ENCODE results near the gene SLITRK1. TPM values are rescaled to one million over a fixed set of nuclear protein-coding genes. Genes with fewer than 3 reads are reported as not detected.

The SLITRK1 gene
- total RNA-seq, 2 experiments from 2014 or later = not detected

DNA sequence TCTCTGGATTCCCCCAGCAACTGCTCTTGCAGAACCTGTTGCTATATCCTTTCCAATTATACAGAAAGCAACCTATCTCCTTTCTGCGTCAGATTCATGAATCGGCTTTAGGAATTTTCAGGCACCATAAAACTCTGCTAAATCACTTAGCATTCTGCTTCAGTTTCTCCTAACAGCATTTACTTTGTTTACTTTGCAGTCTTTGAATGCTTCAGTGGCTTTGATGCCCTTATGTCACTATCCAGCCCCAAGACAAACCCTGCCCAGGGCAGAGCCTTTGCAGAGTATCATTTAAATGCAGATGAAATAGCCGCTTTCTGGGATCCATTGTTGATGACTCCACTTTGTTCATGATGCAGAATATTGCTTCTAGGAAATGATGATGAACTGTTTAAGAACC lies 43.1 kb downstream of the SLITRK1 start:
- Mint-ChIP-seq H3K27me3 (ENCODE audit: low read depth) (no peaks in the 10 kb centered on the region), H3K4me3 (no peak overlapping the region), H3K4me1 (ENCODE audit: low read depth) (no peaks in the 10 kb centered on the region), H3K27ac (no peak overlapping the region), H3K36me3 (ENCODE audit: low read depth) (no peaks in the 10 kb centered on the region), H3K9me3 (ENCODE audit: insufficient read depth) (no peaks in the 10 kb centered on the region)
- POLR2A ChIA-PET = no interaction called here
- no peak for DNase-seq
- no peak for ATAC-seq
- CTCF ChIA-PET = no interaction called here

DNA sequence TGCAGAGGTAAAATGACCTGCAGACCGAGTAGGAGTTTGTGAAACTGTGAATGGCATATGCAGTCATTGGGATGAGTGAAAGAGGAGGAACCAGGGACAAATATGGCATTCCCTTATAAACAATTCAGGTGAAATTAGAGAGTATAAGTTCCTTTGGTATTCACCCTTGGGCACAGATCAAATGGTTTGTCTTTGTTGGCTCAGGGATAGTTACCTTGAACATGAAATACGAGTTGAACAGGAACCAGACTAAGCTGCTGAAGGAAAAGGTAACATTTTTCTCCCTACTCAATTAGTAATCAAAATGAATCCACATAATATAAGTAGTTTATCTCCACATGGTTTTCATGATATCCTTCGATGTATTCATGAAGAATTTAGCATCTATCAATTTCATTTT lies 50.5 kb downstream of the SLITRK1 start:
- no peak for DNase-seq
- Mint-ChIP-seq H3K4me3 (no peak overlapping the region), H3K27ac (no peak overlapping the region), H3K36me3 (ENCODE audit: low read depth) (no peaks in the 10 kb centered on the region), H3K27me3 (ENCODE audit: low read depth) (no peaks in the 10 kb centered on the region), H3K9me3 (ENCODE audit: insufficient read depth) (no peaks in the 10 kb centered on the region), H3K4me1 (ENCODE audit: low read depth) (no peaks in the 10 kb centered on the region)
- ATAC-seq = no peak
- ChIA-PET POLR2A (no interaction called here), CTCF (no interaction called here)

DNA sequence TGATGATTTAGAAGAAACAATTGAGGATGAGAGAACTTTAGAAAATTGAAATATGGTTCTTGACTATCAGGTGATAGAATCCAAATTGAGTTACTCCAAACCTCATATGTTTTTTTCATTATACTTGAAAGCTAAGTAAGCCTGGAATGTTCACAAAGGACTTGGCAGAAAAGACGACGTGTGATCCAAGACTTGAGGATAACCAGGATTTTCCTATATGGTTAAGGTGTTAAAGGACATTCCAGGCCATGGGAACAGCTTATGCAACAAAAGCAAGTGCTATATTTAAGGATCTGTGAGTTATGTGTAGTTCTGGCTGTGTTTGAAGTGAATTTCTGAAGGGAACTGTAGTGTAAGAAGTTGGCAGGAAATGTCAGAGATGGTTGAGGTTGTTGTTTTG lies 52.5 kb downstream of the SLITRK1 start:
- no peaks in the 10 kb centered on the region for H3K9me3 Mint-ChIP-seq (ENCODE audit: insufficient read depth)
- H3K4me3 Mint-ChIP-seq = no peak overlapping the region
- H3K27me3 Mint-ChIP-seq (ENCODE audit: low read depth) = no peaks in the 10 kb centered on the region
- no peak overlapping the region for H3K27ac Mint-ChIP-seq
- ChIA-PET CTCF (no interaction called here), POLR2A (no interaction called here)
- H3K4me1 Mint-ChIP-seq (ENCODE audit: low read depth) = no peaks in the 10 kb centered on the region
- ATAC-seq (no peak), DNase-seq (no peak)
- H3K36me3 Mint-ChIP-seq (ENCODE audit: low read depth) = no peaks in the 10 kb centered on the region

DNA sequence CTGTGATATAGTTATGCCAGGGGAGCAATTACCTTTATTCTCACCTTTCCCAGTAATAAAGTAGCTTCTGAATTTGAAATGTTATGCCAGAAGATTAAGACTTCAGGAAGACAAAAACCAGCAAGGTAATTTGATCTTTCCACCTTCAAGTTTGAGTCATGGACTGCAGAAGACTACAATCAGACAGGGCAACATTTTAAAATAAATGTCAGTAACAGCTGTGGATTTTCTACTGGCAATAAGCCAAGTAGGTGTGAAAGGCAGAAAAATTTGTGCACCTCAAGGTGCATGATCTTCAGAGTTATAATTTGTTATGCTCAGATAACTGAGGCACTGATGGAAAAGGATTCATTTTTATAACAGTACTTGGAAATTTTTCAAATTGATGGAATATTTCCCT lies 54.9 kb downstream of the SLITRK1 start:
- Mint-ChIP-seq H3K27ac (no peak overlapping the region), H3K36me3 (ENCODE audit: low read depth) (no peaks in the 10 kb centered on the region), H3K27me3 (ENCODE audit: low read depth) (no peaks in the 10 kb centered on the region), H3K4me1 (ENCODE audit: low read depth) (no peaks in the 10 kb centered on the region), H3K4me3 (no peak overlapping the region), H3K9me3 (ENCODE audit: insufficient read depth) (no peaks in the 10 kb centered on the region)
- ChIA-PET POLR2A (no interaction called here), CTCF (no interaction called here)
- DNase-seq (no peak), ATAC-seq (no peak)
